Right lung (tissue), 5 donors: ENCODE results near the gene HIPK2. TPM values are rescaled to one million over a fixed set of nuclear protein-coding genes. Genes with fewer than 3 reads are reported as not detected.

Source experiments
- DNase-seq, 2 donors: peaks; one replicate each; pipeline ENCODE4 v3.0.0-alpha.2; 2013
- polyA plus RNA-seq, 5 donors: library from polyadenylated mRNA; unstranded; fragments of 120-200 nt; gene quantifications; one replicate each; pipeline versions ENCODE4 v1.2.1 to v1.2.3, GENCODE V29; 2013; ENCODE audit warnings: inconsistent platforms in 1 of 5, low replicate concordance in 1 of 5; ENCODE audit not compliant: insufficient read length in 5 of 5, insufficient read depth in 1 of 5

HIPK2 gene
- polyA plus RNA-seq, 5 donors = 17.6 to 30.1 (median 24.5) TPM

GRCh38 chr7:139753081-139753692 lies 24.6 kb downstream of the HIPK2 start:
- no peak for DNase-seq

GRCh38 chr7:139752604-139753003 lies 25.2 kb downstream of the HIPK2 start:
- DNase-seq = no peak

- no peak for DNase-seq
Measured at GRCh38 chr7:139752148-139752547, 25.6 kb downstream of the HIPK2 start.

- DNase-seq = no peak
Measured at GRCh38 chr7:139750459-139751095, 27.2 kb downstream of the HIPK2 start.

- no peak for DNase-seq
Measured at GRCh38 chr7:139749545-139749944, 28.3 kb downstream of the HIPK2 start.

- DNase-seq = no peak
Measured at GRCh38 chr7:139748941-139749340, 28.9 kb downstream of the HIPK2 start.

GRCh38 chr7:139748373-139748765 lies 29.4 kb downstream of the HIPK2 start:
- DNase-seq = no peak

GRCh38 chr7:139747662-139748372 lies 30.0 kb downstream of the HIPK2 start:
- no peak for DNase-seq

GRCh38 chr7:139746652-139747051 lies 31.1 kb downstream of the HIPK2 start:
- DNase-seq = no peak

- no peak for DNase-seq
Measured at GRCh38 chr7:139745678-139746143, 32.1 kb downstream of the HIPK2 start.

GRCh38 chr7:139744768-139745677 lies 32.8 kb downstream of the HIPK2 start:
- no peak for DNase-seq

GRCh38 chr7:139743967-139744767 lies 33.6 kb downstream of the HIPK2 start:
- DNase-seq = no peak

- no peak for DNase-seq
Measured at GRCh38 chr7:139743267-139743966, 34.4 kb downstream of the HIPK2 start.

GRCh38 chr7:139741789-139742344 lies 35.9 kb downstream of the HIPK2 start:
- no peak for DNase-seq

GRCh38 chr7:139741239-139741638 lies 36.6 kb downstream of the HIPK2 start:
- no peak for DNase-seq

GRCh38 chr7:139739863-139740597 lies 37.8 kb downstream of the HIPK2 start:
- no peak for DNase-seq

GRCh38 chr7:139738772-139739171 lies 39.0 kb downstream of the HIPK2 start:
- DNase-seq = no peak

- no peak for DNase-seq
Measured at GRCh38 chr7:139738101-139738489, 39.7 kb downstream of the HIPK2 start.
